GM20431 (cell line): Measurements from ENCODE around the gene STK40.

ENCODE experiments used
- in situ Hi-C: fragments of 300-500 bp; cut with MseI, MboI; formaldehyde crosslinking; loops from one replicate; pipeline ENCODE4 v1.15.0; 2020; ENCODE audit warnings: low sequenced_read_pairs; ENCODE audit not compliant: unreplicated experiment

The STK40 gene

DNA sequence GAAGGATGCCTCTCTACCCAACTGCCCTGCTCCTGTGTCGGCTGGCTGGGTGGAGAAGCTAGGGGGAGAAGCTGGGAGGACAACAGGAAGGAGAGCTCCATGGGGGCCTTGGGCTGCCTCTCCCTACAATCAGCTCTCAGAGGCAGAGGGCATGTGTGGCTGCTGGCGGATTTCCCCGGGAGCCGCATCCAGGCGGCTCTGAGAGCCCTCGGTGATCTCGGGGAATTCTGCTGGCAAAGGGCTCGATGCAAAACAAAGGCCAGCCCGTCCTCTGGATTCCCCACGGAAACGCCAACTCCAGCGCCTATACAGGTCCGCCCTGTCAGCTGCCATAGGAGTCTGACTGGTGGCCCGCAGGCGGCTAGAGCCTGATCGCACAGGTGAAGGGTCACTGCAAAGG lies 35.9 kb downstream of the STK40 start:
- in situ Hi-C loops = loop anchor here (10.0 kb wide), 1 partner anchor 75 kb away; no protein-coding TSS in a partner anchor

DNA sequence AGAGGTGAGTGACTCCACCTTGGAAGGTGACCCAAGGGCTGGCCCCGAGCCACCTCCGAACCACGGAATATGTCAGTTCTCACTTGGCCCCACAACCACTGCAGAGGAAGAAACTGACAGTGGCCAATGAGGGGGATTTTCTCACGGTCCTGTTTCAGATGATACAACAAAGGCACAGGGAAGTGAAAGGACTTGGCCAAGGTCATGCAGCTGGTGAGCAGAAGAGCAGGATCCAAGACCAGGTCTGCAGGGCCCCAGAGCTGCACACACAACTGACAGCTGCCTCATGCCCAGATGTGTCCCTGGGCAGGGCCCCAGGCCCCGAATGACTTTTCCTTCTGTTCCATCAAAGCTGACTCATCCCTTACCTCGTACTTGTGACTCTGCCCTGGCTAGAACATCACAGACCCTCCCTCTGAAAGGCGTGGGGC lies 36.5 kb downstream of the STK40 start:
- in situ Hi-C loops = loop anchor here (10.0 kb wide), 1 partner anchor 76 kb away; no protein-coding TSS in a partner anchor

DNA sequence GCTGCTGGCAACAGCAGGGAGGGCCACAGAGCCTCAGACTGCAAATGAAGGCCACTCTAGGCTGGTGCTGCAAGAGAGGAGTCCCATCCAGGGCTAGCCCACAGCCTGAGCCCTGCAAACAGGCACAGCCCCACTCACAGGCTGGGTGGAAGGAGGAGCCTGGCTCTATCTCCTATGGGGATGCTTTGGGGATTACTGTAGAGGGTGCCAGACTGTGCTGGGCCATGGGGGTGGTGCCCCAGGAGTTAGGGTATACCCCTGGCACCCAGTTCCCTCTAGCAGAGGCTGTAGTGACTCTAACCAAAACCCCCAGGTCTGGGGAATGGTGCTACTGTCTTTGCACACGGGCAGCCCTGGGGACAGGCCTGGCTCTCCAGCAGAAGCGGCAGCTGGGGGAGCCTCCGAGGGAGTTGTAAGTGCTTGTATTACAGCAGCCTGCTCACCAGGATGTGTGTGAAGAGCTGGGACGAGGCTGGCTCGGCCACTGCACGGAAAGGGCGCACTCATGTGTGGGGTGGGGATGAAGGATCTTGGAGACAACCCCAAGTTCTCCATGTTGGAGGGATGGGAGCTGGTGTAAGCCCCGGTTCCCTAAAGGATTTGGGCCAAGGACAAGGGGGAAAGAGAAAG lies 38.9 kb downstream of the STK40 start:
- in situ Hi-C loops = loop anchor here (10.0 kb wide), 1 partner anchor 78 kb away; no protein-coding TSS in a partner anchor

DNA sequence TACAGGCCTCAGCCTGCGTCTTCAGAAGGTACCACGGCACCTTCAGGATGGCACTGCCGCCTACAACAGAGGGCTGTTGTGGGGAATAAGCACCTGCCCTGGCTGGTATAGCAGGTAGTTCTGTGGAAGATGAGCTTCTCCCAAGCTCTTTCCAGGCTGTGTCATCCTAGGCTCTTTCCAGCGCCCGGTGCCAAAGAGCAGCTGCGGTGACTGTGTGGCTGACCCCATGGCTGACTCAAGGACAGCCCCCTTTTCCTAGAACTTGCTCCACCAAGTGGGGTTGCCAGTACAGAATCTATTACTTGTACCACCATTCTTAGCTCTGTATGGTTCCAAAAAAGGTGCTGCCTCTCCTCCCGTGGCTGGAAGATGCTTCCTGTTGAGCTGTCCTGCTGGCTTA lies 40.4 kb downstream of the STK40 start:
- in situ Hi-C loops = loop anchor here (10.0 kb wide), 1 partner anchor 79 kb away; no protein-coding TSS in a partner anchor

DNA sequence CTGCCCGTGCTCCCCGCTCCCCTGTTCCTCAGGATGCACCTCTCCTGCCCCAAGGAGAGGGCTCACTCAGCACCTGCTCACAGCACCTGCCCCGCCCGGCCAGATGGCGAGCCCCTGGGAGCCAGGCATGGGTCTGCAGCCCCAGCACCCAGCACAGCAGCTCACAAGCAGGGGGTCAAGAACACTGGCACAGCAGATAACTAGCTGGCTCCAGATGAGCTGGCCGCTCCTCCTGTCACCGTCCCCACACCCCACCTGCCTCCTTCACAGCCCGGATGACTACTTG lies 41.4 kb downstream of the STK40 start:
- in situ Hi-C loops = loop anchor here (10.0 kb wide), 1 partner anchor 80 kb away; no protein-coding TSS in a partner anchor

DNA sequence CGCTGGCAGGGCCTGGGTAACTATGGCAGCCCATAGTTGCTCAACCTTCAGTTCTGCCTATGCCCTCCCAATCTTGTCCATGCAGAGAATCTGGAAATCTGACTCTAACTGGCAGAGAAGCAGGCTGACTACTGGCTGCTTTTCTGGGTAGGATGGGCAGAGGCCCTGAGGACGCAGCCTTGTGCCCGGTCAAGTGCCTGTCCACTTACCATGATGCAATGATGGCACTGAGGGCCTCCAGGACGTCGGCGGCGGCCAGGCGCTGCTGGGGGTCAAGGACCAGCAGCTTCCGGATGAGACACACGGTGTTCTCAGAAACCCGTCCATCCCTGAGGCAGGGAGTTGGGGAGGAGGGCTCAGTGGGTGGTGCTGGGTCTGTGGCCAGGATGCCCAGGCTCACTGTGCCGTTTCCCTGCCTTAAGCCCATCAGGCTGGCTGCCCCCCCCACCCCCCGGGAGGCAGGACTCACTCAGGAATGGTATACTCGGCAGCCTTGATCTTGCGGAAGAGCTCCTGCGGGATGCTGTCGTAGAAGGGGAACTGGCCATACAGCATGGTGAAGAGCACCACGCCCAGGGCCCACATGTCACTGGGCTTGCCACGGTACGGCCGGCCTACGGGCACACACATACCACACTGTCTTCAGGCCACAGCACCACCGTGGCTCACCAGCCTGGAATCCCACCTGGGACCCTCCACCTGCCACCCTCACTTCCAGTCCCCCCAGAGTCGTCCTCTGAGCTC lies 41.9 kb downstream of the STK40 start:
- in situ Hi-C loops = loop anchor here (10.0 kb wide), 1 partner anchor 81 kb away; no protein-coding TSS in a partner anchor

DNA sequence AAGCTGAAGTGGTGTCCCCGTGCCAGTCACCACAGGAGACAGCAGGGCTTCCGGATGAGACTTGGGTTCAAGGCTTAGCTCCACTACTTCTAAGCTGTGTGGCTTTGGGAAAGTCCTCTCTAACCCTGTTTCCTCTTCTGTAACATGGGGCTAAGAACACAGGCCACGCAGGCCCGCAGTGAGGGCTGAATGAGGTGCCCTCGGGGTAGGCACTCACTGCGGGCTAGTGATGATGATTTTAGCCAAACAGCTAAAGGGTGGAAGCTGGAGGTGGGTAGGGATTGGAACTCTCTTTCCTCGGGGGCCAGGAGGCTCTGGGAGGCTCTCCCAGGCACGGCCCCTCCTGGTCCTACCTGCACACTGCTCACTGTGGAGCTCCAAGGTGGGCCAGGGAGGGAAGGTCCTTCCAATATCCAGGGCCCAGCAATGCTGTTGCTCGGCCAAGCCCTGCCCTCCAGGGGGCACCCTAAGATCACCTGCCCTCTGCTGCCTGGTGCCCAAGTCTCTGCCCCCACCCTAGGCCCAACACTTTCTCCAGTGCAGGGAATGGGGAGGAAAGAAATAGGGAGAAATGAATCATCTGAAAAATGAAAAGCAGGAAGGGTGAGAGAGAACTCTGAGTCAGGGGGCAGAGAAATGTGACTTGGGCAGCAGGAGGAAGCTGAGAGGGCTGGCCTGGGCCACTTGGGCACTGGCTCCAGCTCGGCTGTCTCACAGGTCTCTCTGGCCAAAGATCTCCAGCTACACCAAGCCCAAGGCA lies 43.1 kb downstream of the STK40 start:
- in situ Hi-C loops = loop anchor here (10.0 kb wide), 1 partner anchor 82 kb away; no protein-coding TSS in a partner anchor

DNA sequence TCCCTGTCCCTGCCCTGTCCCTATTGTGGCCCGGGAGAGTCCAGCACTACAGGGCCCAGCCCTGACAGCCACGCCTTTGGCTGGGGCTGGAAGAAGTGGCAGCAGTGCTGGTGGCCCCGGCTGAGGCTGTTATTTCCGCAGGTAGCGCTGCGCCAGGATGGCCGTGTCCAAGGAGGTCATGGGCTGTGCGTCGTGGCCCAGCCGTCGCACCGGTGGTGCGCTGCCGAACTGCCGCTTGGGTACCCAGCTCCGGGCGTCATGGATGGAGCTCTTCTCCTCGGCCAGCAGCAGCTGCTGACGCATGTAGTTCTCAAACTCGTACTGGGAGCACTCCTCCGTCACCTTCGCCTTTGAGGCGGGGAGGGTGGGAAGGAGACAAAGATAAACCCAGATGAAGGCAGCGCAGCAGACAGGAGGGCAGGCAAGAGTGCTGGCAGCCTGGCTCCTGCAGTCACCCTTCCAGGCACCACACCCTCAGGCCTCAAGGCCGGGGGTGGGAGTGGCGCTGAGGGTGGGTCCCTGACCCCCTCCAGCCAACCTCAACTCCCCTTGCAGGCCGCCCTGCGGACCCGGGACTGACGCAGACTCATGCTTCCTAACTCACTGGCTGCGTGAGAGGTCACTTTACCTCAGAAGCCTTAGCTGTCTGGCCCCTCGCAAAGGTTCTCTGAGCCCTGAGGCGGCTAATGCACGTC lies 44.0 kb downstream of the STK40 start:
- in situ Hi-C loops = loop anchor here (10.0 kb wide), 1 partner anchor 83 kb away; no protein-coding TSS in a partner anchor

DNA sequence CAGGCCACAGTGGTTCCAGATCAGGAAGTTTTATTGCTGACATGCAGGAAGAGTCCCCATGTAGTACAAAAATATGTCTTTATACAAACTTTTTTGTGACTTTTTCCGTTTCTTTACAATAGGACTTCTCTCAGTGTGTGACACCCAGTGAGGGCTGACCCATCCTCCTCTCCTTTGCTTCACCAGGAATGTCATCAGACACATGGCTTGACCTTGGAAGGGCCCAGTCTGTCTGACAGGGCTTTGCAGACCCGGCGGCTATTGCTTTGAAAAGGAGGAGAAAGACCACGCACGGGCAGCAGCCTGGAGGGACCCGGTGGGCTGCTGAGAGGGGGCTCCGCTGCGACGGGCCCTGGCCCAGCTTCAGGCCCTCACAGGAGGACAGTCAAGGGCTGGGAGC lies 46.1 kb downstream of the STK40 start:
- in situ Hi-C loops = loop anchor here (10.0 kb wide), 1 partner anchor 85 kb away; no protein-coding TSS in a partner anchor

DNA sequence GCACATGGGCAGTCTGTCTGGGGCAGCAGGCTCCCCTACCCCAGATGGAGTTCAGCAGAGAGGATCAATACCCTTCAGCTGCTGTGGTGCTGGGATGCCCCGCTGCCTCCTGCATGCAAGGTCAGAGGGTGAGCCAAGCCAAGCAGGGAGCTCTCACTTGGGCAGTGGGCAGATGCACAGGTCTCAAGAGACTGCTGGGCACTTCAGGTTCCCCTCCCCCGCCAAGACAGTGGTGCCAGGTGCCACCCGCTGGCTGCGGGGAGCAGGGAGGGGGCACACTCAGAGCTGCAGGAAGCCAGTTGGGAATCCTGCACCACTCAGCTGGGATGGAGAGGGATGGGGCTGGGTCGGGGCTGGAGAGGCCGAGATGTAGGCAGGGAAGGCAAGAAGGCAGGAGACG lies 46.5 kb downstream of the STK40 start:
- in situ Hi-C loops = no loop called here

DNA sequence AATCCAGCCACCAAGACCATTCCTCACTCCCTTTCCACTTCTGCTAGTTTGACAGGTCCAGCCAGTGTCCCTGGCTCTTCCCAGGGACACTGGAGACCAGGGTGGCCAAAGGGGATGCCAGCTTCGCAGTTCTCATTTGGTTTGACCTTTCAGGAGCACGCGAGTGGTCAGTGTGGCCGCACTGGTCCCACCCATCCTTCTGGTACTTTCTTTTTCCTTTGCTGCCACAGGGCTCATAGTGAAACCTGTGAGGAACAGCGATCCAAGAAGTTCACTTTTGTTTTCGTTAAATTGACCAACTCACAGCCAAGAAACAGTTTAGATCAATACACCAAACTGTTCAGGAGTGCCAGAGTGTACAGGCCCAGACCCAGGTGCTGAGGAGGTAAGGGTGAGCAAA lies 47.9 kb downstream of the STK40 start:
- in situ Hi-C loops = no loop called here

DNA sequence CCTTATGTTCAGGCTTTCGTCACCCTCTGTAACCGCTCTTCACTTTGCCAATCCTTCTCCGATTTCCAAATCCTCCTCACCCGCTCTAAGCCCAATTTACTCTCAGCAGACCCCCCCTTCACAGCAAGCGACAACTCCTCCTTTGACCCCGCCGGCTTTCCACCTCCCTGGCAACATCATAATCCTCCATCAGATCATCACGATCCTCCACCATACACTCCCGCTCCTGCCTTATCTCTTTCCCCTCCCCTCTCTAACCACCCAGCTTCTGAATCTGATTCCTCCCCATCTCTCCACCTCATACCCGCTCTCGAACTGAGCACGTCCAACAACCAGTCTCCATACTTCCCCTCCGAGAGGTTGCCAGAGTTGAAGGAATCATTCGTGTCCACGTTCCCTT lies 54.8 kb downstream of the STK40 start:
- in situ Hi-C loops = no loop called here

DNA sequence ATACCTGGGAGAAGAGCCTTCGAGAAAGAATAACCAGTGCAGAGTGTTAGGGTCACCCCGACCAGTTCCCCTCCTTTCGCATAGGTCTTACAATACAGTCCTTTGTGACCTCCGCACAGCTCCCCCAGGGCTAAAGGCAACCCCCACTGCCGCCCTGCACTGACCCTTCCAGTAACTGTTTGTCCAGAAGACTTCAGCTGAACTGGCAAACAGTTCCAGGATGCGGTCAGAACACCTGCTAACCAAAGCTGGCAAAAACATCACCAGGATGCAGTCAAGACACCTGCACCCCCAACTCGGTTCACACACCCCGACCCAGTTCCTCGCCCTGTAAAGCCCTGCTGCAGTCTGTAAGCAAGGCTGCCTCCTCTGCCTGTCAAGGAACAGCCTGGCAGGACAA lies 55.9 kb downstream of the STK40 start:
- in situ Hi-C loops = no loop called here

DNA sequence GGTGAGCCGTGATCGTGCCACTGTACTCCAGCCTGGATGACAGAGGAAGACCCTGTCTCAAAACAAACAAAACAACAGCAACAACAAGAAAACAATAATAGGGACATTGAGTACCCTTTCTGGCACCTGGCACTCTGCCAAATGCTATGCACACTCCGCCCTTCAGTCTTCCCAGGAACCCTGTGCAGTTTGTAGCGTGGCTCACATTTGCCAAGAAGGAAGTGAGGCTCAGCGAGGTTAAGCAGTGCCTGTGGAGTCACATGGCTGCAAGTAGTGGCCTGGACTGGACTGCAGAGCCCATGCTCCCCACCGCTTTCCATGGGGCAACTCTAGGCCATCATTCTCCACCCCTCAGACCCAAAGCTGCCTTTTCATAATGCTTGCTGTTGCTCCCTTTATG lies 57.0 kb downstream of the STK40 start:
- in situ Hi-C loops = no loop called here

DNA sequence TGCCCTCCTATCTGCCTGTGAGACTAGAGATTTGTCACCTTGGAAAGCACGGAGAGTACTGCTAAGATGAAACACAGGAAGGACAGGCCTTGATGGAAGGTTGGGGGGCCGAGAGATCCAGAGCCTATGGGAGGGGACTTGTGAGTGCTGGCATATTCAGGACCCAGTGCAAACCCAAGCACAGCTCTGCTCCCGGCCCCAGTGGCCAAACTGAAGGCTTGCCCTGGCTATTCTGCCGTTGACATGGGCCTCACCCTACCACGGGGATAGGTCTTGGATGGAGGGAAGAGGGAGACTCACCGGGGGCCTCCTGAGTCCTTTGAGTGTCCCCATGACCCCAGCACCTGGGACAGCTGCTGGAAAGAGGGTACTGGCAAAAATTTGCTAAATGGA lies 57.6 kb downstream of the STK40 start:
- in situ Hi-C loops = no loop called here

DNA sequence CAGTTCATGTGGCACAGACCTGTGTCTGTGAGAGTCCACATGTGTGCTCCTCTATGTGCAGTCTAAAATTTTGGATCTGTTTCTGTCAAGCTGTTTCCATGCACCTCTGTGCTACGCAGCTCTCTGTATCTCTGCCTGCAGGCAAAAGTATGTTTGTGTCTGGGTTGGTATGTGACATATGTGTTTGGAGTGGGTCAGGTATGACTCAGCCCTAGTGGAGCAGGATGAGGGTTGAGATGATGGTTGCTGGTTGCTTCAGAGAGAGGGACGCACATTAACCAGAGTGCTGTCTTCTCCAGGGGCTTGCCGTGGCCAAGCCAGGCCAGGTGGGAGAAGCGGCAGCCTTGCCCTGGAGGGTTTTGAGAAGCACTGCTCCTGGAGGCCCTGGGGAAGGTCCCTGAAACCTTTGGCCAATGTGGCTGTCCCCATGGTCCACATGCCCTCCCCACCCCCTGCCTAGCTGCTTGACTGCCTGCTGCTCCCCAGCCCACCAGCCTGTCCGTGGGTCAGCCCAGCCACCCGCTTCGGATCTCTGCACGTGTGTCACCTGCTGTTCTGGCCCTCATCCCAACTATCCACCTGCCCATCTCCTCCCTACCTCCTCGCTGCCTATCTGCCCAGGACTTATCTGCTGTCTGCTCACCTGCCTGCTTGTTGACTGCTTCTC lies 58.2 kb downstream of the STK40 start:
- in situ Hi-C loops = no loop called here

DNA sequence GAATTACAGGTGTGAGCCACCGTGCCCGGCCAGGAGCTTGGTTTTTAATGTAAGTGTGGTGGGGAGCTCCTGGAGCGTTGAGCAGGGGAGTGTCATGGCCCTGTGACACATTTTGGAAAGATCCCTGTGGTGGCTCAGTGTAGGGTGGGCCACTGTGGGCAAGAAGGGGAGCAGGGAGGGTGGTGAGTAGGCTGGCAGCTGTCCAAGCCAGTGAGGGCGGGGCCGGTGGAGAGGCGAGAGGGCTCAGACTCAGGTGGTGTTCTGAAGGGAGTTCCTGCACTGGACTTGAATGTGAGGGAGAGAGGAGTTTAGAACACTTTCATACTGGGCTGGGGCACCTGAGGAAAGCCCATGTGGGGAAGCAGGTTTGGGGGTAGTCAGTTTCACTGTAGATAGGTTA lies 59.2 kb downstream of the STK40 start:
- in situ Hi-C loops = no loop called here

DNA sequence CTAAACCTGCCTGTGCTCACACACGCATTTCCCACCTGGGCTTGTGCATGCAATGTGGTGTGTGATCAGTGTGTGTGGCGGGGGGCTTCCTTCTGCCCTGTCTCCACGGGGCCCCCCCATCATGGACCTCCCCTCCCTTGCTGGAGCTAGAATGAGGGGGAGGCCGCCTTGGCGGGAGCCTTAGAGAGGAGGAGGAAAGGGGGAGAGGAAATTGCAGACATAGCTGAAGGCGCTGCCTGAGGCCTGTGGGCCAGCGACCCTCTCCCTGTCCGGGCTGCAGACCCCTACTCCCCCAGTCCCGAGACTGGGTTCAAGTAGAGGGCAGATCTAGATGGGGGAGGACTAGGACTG lies 61.4 kb downstream of the STK40 start:
- in situ Hi-C loops = no loop called here

DNA sequence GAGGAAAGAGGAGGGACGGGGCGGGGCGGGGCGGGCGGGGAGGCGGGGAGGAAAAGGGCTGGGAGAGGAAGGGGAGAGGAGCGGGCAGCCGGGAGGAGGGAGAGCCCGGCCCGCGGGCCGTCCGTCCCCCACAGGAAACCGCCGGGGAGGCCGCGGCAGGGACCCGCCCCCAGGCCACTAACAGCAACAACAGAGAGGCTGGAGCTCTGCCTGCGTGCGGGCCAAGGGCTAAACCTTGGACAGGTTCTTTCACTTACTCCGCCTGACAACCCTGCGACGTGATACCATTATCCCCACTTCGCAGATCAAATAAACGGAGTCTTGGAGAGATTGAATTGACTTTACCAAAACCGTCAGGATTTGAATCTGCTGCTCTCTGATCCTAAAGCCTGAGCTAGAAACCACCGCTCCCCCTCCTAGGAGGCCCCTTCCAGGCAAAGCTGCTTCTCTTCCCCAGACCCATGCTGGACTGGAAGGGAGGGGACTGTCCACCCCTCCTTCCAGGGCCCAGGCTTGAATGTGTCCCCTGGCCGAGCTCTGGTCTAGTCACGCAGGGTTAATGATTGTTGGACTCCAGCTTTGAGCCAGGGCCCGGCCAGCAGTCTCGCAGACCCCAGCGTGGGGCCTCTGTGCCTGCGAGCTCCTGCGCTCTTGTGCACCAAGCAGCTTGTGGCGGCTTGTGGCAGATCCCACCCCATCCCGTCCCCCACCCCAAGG lies 61.9 kb downstream of the STK40 start, which contains the start of gene EVA1B:
EVA1B (minus strand) TSS at position 10 of the 717 bp plus-strand sequence. CDS start 608 bp downstream, outside the sequence.
- in situ Hi-C loops = no loop called here
